ENCODE data around the gene MBD3.

DNA sequence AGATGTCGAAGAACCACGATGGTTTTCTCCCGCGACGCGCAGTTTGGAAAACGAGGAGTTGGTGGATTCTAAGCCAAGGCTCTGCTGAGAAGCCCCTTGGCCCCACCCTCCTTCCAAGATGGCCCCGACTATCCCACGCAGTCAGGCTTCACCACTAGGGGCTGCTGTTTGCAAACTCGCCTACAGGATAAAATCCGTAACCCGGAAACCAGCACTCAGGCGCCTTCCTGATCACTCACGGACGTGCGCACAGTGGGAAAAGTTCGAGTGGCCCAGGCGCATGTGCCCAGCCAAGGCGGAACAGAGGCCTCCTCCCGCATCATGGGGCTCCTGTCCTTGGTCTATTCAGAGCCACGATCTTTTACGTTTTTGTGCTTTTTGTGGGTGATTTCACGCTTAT, 31.8 kb upstream of the MBD3 start:
- TF ChIP-seq POLR2AphosphoS5 (IDR thresholded peaks at IDR 0.05; ENCODE audit: low read depth, low read length) (no peak), FOXP2 (optimal IDR thresholded peaks at IDR 0.05; ENCODE audit: borderline replicate concordance, extremely low read depth, extremely low read length, insufficient read depth) (no peak), TAF1 (IDR thresholded peaks at IDR 0.05; ENCODE audit: borderline replicate concordance, insufficient read depth, low read length) (no peak), SIN3A (IDR thresholded peaks at IDR 0.05; ENCODE audit: borderline replicate concordance, insufficient read depth, low read length) (no peak)

Measured in PFSK-1 (cell line).